HEK293 (cell line): ENCODE measurements around the gene PGPEP1.

Source experiments
- GLI2 ChIP-seq: fragments of 450-650 bp; formaldehyde crosslinking; IDR thresholded peaks from 2 replicates; pipeline ENCODE4; 2017; ENCODE audit warnings: missing biosample characterization, missing genetic modification characterization, low read depth, borderline replicate concordance
- SCRT1 ChIP-seq: fragments of 450-650 bp; formaldehyde crosslinking; IDR thresholded peaks from 2 replicates; pipeline ENCODE4 v1.5.1; 2016; ENCODE audit warnings: missing biosample characterization, missing genetic modification characterization, borderline replicate concordance
- YY1 ChIP-seq: fragments of 450-650 bp; formaldehyde crosslinking; IDR thresholded peaks from 2 replicates; pipeline ENCODE4 v1.5.1; 2018; ENCODE audit warnings: missing biosample characterization, missing genetic modification characterization
- ZBTB20 ChIP-seq: fragments of 450-650 bp; formaldehyde crosslinking; IDR thresholded peaks from 2 replicates; pipeline ENCODE4 v1.5.1; 2016; ENCODE audit warnings: missing biosample characterization, missing genetic modification characterization
- ZIC2 ChIP-seq: fragments of 450-650 bp; formaldehyde crosslinking; IDR thresholded peaks from 2 replicates; pipeline ENCODE4 v1.5.1; 2016; ENCODE audit warnings: missing biosample characterization, missing genetic modification characterization
- ZNF10 ChIP-seq: fragments of 450-650 bp; formaldehyde crosslinking; IDR thresholded peaks from 2 replicates; pipeline ENCODE4 v1.5.1; 2017; ENCODE audit warnings: missing biosample characterization, missing genetic modification characterization
- ZNF114 ChIP-seq: fragments of 450-650 bp; formaldehyde crosslinking; IDR thresholded peaks from 2 replicates; pipeline ENCODE4 v1.5.0; 2017; ENCODE audit warnings: missing biosample characterization, missing genetic modification characterization
- ZNF132 ChIP-seq: fragments of 450-650 bp; formaldehyde crosslinking; IDR thresholded peaks from 2 replicates; pipeline ENCODE4 v1.5.1; 2017; ENCODE audit warnings: missing biosample characterization, missing genetic modification characterization, borderline replicate concordance
- ZNF184 ChIP-seq: fragments of 450-650 bp; IDR thresholded peaks from 2 replicates; pipeline ENCODE4 v1.5.1; 2018; ENCODE audit warnings: missing biosample characterization, mild to moderate bottlenecking, missing genetic modification characterization
- ZNF19 ChIP-seq: fragments of 450-650 bp; formaldehyde crosslinking; IDR thresholded peaks from 2 replicates; pipeline ENCODE4; 2016; ENCODE audit warnings: missing biosample characterization, missing genetic modification characterization, low read depth
- ZNF292 ChIP-seq: fragments of 450-650 bp; formaldehyde crosslinking; IDR thresholded peaks from 2 replicates; pipeline ENCODE4 v1.5.1; 2016; ENCODE audit warnings: low read depth, missing biosample characterization, missing genetic modification characterization, borderline replicate concordance
- ZNF324 ChIP-seq: fragments of 450-650 bp; formaldehyde crosslinking; IDR thresholded peaks from 2 replicates; pipeline ENCODE4 v1.5.1; 2016; ENCODE audit warnings: missing biosample characterization, missing genetic modification characterization
- ZNF354C ChIP-seq: fragments of 450-650 bp; formaldehyde crosslinking; IDR thresholded peaks from 2 replicates; pipeline ENCODE4 v1.5.1; 2016; ENCODE audit warnings: missing biosample characterization, missing genetic modification characterization, low read depth, borderline replicate concordance
- ZNF394 ChIP-seq: fragments of 450-650 bp; formaldehyde crosslinking; IDR thresholded peaks from 2 replicates; pipeline ENCODE4 v1.5.1; 2016; ENCODE audit warnings: missing biosample characterization, missing genetic modification characterization, mild to moderate bottlenecking, moderate library complexity, borderline replicate concordance
- ZNF560 ChIP-seq: fragments of 450-650 bp; formaldehyde crosslinking; IDR thresholded peaks from 2 replicates; pipeline ENCODE4 v1.5.1; 2017; ENCODE audit warnings: missing biosample characterization, missing genetic modification characterization, borderline replicate concordance
- ZNF664 ChIP-seq: fragments of 450-650 bp; formaldehyde crosslinking; IDR thresholded peaks from 2 replicates; pipeline ENCODE4 v1.5.1; 2016; ENCODE audit warnings: missing biosample characterization, missing genetic modification characterization
- ZNF768 ChIP-seq: fragments of 450-650 bp; formaldehyde crosslinking; IDR thresholded peaks from 2 replicates; pipeline ENCODE4 v1.5.1; 2018; ENCODE audit warnings: missing biosample characterization, mild to moderate bottlenecking, missing genetic modification characterization
- TF ChIP-seq, protein P1 (sequence below): fragments of 450-650 bp; formaldehyde crosslinking; conservative IDR thresholded peaks from 2 replicates; pipeline ENCODE4 v1.5.1; 2016; ENCODE audit warnings: low read depth, missing biosample characterization, missing genetic modification characterization
- TF ChIP-seq, protein P2 (sequence below): fragments of 450-650 bp; formaldehyde crosslinking; IDR thresholded peaks from 2 replicates; pipeline ENCODE4 v1.5.1; 2017; ENCODE audit warnings: missing biosample characterization, mild to moderate bottlenecking, missing genetic modification characterization, moderate library complexity
- TF ChIP-seq, protein P3 (sequence below): fragments of 450-650 bp; formaldehyde crosslinking; IDR thresholded peaks from 2 replicates; pipeline ENCODE4 v1.5.1; 2016; ENCODE audit warnings: missing biosample characterization, missing genetic modification characterization
- TF ChIP-seq, protein P4 (sequence below): fragments of 450-650 bp; formaldehyde crosslinking; IDR thresholded peaks from 2 replicates; pipeline ENCODE4 v1.5.1; 2016; ENCODE audit warnings: missing biosample characterization, missing genetic modification characterization, low read depth
- TF ChIP-seq, protein P5 (sequence below): fragments of 450-650 bp; formaldehyde crosslinking; IDR thresholded peaks from 2 replicates; pipeline ENCODE4 v1.5.1; 2016; ENCODE audit warnings: missing biosample characterization, missing genetic modification characterization, low read depth
- TF ChIP-seq, protein P6 (sequence below): fragments of 450-650 bp; IDR thresholded peaks from 2 replicates; pipeline ENCODE4 v1.5.1; 2018; ENCODE audit warnings: missing biosample characterization, mild to moderate bottlenecking, missing genetic modification characterization

PGPEP1 gene

DNA sequence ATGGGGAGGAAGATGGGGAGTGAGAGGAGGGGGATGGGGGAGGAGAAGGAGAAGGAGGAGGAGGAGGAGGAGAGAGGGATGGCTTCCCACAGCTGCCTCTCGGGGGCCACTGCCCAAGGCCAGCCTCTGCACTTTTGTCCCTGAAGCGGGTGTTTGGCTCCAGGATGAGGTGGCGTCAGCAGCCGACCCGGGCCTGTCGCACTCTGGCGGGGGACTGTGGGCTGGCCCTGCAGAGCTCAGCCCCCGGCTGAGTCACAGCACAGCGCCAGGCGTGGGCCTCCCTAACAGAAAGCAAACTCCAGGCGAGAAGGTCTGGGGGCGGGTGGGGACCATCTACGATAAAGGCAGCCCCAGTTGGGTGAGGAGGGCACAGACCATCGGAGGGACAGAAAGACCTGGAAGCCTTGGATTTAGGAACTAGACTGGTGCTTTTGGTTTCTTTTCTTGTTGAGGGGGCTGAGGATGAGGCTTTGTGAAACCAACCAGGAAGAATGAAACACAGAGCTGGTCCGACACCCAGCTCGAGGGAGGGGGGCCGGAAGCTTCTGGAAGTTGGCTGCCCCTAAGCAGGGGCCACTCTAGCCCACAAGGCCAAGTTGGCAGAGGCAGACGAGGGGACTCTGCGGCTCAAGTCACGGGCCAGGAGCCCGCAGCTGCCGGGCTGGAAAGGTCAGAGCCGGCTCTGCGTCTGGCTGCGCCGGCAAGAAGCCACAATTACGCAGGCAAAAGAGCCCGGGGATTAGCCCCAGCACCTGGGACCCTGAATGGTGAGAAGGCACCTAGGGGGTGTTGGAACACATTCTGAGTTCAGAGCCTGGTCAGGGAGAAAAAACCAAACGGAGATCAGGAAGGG is 35.7 kb upstream of the PGPEP1 start (continued):
- TF ChIP-seq, protein P1, sequence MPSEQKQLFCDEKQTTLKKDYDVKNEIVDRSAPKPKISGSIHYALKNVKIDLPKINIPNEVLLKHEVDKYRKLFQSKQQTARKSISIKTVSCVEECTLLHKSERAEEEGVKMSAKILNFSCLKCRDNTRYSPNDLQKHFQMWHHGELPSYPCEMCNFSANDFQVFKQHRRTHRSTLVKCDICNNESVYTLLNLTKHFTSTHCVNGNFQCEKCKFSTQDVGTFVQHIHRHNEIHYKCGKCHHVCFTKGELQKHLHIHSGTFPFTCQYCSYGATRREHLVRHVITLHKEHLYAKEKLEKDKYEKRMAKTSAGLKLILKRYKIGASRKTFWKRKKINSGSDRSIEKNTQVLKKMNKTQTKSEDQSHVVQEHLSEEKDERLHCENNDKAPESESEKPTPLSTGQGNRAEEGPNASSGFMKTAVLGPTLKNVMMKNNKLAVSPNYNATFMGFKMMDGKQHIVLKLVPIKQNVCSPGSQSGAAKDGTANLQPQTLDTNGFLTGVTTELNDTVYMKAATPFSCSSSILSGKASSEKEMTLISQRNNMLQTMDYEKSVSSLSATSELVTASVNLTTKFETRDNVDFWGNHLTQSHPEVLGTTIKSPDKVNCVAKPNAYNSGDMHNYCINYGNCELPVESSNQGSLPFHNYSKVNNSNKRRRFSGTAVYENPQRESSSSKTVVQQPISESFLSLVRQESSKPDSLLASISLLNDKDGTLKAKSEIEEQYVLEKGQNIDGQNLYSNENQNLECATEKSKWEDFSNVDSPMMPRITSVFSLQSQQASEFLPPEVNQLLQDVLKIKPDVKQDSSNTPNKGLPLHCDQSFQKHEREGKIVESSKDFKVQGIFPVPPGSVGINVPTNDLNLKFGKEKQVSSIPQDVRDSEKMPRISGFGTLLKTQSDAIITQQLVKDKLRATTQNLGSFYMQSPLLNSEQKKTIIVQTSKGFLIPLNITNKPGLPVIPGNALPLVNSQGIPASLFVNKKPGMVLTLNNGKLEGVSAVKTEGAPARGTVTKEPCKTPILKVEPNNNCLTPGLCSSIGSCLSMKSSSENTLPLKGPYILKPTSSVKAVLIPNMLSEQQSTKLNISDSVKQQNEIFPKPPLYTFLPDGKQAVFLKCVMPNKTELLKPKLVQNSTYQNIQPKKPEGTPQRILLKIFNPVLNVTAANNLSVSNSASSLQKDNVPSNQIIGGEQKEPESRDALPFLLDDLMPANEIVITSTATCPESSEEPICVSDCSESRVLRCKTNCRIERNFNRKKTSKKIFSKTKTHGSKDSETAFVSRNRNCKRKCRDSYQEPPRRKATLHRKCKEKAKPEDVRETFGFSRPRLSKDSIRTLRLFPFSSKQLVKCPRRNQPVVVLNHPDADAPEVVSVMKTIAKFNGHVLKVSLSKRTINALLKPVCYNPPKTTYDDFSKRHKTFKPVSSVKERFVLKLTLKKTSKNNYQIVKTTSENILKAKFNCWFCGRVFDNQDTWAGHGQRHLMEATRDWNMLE (tag by site-specific recombination): no peak
- TF ChIP-seq, protein P2, sequence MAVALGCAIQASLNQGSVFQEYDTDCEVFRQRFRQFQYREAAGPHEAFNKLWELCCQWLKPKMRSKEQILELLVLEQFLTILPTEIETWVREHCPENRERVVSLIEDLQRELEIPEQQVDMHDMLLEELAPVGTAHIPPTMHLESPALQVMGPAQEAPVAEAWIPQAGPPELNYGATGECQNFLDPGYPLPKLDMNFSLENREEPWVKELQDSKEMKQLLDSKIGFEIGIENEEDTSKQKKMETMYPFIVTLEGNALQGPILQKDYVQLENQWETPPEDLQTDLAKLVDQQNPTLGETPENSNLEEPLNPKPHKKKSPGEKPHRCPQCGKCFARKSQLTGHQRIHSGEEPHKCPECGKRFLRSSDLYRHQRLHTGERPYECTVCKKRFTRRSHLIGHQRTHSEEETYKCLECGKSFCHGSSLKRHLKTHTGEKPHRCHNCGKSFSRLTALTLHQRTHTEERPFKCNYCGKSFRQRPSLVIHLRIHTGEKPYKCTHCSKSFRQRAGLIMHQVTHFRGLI (tag by site-specific recombination): no peak
- TF ChIP-seq ZNF768 (no peak), ZNF19 (no peak), ZNF184 (tag by site-specific recombination) (no peak), ZNF560 (tag by site-specific recombination) (no peak), ZNF10 (tag by site-specific recombination) (no peak), ZNF664 (no peak), GLI2 (tag by site-specific recombination) (no peak), ZNF354C (no peak), ZNF292 (tag by site-specific recombination) (no peak), ZNF114 (no peak), ZNF324 (tag by site-specific recombination) (0 out of 2 replicates have a peak, but pooled peaks have one; percentile 43), ZNF132 (tag by site-specific recombination) (no peak), ZBTB20 (tag by site-specific recombination) (peak; percentile 40; the same call in 1 of the 2 replicates), YY1 (tag by site-specific recombination) (no peak), ZNF394 (tag by site-specific recombination) (peak; percentile 43; the same call in 1 of the 2 replicates), SCRT1 (tag by site-specific recombination) (no peak), ZIC2 (tag by site-specific recombination) (peak; percentile 78)
- TF ChIP-seq, protein P3, sequence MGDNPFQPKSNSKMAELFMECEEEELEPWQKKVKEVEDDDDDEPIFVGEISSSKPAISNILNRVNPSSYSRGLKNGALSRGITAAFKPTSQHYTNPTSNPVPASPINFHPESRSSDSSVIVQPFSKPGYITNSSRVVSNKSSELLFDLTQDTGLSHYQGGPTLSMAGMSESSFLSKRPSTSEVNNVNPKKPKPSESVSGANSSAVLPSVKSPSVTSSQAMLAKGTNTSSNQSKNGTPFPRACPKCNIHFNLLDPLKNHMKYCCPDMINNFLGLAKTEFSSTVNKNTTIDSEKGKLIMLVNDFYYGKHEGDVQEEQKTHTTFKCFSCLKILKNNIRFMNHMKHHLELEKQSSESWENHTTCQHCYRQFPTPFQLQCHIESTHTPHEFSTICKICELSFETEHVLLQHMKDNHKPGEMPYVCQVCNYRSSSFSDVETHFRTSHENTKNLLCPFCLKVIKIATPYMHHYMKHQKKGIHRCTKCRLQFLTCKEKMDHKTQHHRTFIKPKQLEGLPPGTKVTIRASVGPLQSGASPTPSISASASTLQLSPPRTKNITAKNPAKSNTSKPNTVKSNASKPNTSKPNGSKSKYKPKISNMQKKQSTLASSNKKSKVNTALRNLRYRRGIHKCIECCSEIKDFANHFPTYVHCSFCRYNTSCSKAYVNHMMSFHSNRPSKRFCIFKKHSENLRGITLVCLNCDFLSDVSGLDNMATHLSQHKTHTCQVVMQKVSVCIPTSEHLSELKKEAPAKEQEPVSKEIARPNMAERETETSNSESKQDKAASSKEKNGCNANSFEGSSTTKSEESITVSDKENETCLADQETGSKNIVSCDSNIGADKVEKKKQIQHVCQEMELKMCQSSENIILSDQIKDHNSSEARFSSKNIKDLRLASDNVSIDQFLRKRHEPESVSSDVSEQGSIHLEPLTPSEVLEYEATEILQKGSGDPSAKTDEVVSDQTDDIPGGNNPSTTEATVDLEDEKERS (tag by site-specific recombination): no peak
- TF ChIP-seq, protein P4, sequence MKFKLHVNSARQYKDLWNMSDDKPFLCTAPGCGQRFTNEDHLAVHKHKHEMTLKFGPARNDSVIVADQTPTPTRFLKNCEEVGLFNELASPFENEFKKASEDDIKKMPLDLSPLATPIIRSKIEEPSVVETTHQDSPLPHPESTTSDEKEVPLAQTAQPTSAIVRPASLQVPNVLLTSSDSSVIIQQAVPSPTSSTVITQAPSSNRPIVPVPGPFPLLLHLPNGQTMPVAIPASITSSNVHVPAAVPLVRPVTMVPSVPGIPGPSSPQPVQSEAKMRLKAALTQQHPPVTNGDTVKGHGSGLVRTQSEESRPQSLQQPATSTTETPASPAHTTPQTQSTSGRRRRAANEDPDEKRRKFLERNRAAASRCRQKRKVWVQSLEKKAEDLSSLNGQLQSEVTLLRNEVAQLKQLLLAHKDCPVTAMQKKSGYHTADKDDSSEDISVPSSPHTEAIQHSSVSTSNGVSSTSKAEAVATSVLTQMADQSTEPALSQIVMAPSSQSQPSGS (tag by site-specific recombination): no peak
- TF ChIP-seq, protein P5, sequence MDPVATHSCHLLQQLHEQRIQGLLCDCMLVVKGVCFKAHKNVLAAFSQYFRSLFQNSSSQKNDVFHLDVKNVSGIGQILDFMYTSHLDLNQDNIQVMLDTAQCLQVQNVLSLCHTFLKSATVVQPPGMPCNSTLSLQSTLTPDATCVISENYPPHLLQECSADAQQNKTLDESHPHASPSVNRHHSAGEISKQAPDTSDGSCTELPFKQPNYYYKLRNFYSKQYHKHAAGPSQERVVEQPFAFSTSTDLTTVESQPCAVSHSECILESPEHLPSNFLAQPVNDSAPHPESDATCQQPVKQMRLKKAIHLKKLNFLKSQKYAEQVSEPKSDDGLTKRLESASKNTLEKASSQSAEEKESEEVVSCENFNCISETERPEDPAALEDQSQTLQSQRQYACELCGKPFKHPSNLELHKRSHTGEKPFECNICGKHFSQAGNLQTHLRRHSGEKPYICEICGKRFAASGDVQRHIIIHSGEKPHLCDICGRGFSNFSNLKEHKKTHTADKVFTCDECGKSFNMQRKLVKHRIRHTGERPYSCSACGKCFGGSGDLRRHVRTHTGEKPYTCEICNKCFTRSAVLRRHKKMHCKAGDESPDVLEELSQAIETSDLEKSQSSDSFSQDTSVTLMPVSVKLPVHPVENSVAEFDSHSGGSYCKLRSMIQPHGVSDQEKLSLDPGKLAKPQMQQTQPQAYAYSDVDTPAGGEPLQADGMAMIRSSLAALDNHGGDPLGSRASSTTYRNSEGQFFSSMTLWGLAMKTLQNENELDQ (tag by site-specific recombination): no peak
- TF ChIP-seq, protein P6, sequence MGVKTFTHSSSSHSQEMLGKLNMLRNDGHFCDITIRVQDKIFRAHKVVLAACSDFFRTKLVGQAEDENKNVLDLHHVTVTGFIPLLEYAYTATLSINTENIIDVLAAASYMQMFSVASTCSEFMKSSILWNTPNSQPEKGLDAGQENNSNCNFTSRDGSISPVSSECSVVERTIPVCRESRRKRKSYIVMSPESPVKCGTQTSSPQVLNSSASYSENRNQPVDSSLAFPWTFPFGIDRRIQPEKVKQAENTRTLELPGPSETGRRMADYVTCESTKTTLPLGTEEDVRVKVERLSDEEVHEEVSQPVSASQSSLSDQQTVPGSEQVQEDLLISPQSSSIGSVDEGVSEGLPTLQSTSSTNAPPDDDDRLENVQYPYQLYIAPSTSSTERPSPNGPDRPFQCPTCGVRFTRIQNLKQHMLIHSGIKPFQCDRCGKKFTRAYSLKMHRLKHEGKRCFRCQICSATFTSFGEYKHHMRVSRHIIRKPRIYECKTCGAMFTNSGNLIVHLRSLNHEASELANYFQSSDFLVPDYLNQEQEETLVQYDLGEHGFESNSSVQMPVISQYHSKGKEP (tag by site-specific recombination): no peak
